Choroid plexus epithelial cell (primary cell): ENCODE data around the gene MTERF4.

Source experiments
- DNase-seq: peaks from one replicate; pipeline ENCODE4 v3.0.0-alpha.2; 2010; ENCODE audit warnings: low read depth
- H3K4me3 ChIP-seq: 2 replicates; pipeline ENCODE4 v1.5.1; 2011; ENCODE audit warnings: low read depth, mild to moderate bottlenecking, control low read depth, low read length, moderate library complexity
- CTCF ChIP-seq: conservative IDR thresholded peaks from 2 replicates; pipeline ENCODE4 v1.5.1; 2011; ENCODE audit warnings: low read depth, mild to moderate bottlenecking, control low read depth, inconsistent platforms, low read length, moderate library complexity

Gene MTERF4

GRCh38 chr2:241080405-241081189 is 21.5 kb downstream of the MTERF4 start:
- no peak for DNase-seq
- H3K4me3 ChIP-seq = no peak overlapping the region
- TF ChIP-seq CTCF = no peak

GRCh38 chr2:241074901-241075540 is 27.1 kb downstream of the MTERF4 start:
- TF ChIP-seq CTCF = no peak
- H3K4me3 ChIP-seq = no peak overlapping the region
- DNase-seq = no peak

GRCh38 chr2:241074065-241074818 is 27.8 kb downstream of the MTERF4 start:
- no peak for TF ChIP-seq CTCF
- no peak for DNase-seq
- no peak overlapping the region for H3K4me3 ChIP-seq

GRCh38 chr2:241073166-241074064 is 28.7 kb downstream of the MTERF4 start:
- TF ChIP-seq CTCF = no peak
- DNase-seq = no peak
- H3K4me3 ChIP-seq = no peak overlapping the region

GRCh38 chr2:241072553-241073165 is 29.4 kb downstream of the MTERF4 start:
- TF ChIP-seq CTCF = no peak
- no peak for DNase-seq
- no peak overlapping the region for H3K4me3 ChIP-seq

- DNase-seq = no peak
- H3K4me3 ChIP-seq = no peak overlapping the region
- TF ChIP-seq CTCF = no peak
Observed at GRCh38 chr2:241072151-241072550, 29.9 kb downstream of the MTERF4 start.
